CD4-positive, alpha-beta T cell treated with Interleukin-4 for 4 hours (primary cell): ENCODE data around the gene TM9SF2.

ENCODE experiments used
- DNase-seq: peaks from one replicate; pipeline ENCODE4 v3.0.0-alpha.2; 2020

Gene TM9SF2

DNA sequence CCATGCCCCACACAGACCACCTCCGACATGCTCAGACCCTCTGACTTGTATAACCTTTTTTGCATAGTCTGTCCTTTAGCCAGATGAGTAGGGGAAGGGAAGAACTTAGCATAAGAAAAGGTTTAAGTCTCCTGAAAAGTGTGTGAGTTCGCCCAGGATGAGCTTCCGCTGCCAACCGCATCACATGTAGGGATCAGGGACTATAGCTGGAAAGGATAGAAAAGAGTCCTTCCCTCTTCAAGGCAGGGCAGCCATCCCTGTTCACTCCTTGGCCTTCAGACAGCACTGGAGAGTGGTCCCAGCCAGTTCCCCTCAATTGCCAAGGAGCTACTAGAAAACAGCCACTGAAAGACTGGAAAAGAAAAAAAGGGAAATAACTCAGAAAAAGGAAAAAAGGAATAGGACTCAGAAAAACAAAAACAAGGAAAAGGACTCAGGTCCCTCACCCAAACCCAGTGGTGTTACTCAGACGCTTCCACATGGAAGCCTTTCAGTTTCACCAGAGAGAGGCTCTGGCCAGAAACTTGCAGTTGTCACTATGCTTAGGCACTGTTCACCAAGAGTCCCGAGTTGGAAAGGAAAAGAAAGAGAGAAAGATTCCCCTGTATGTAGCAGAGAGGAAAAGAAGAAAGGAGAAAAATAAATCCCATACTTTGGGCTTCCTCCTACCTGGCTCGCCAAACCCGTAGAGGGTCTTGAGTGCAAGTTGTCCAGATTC, 5.6 kb upstream of the TM9SF2 start:
- no peak for DNase-seq

DNA sequence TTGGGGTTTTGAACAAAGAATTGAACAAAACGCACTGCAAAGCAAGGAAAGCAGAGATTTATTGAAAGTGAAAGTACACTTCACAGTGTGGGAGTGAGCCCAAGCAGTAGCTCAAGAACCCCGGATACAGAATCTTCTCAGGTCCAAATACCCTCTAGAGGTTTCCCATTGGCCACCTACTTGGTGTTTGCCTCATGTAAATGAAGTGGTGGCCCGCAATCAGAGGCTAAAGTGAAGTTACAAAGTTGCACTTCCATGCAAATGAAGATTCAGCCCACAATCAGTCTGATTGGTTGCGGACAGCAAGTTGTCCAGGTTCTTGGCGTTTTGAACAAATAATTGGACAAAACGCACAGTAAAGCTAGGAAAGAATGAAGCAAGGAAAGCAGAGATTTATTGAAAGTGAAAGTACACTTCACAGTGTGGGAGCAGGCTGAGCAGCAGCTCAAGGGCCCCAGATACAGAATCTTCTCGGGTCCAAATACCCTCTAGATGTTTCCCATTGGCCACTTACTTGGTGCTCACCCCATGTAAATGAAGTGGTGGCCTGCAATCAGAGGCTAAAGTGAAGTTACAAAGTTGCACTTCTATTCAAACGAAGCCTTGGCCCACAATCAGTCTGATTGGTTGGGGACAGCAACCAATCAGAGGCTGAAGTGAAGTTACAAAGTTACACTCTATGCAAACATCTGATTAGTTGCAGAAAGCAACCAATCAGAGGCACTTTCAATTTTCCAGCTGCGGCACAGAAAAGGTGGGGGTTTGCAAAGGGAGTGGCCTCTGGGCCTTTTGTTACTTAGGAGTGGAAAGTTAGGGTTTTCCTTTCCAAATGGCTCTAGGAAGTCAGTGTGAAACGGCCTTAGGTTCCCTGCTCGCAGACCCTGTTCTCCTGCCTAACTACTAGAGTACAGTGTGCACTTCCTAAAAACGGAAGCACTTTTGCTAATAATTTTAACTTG, 4.8 kb upstream of the TM9SF2 start:
- DNase-seq, result peak; percentile 90

DNA sequence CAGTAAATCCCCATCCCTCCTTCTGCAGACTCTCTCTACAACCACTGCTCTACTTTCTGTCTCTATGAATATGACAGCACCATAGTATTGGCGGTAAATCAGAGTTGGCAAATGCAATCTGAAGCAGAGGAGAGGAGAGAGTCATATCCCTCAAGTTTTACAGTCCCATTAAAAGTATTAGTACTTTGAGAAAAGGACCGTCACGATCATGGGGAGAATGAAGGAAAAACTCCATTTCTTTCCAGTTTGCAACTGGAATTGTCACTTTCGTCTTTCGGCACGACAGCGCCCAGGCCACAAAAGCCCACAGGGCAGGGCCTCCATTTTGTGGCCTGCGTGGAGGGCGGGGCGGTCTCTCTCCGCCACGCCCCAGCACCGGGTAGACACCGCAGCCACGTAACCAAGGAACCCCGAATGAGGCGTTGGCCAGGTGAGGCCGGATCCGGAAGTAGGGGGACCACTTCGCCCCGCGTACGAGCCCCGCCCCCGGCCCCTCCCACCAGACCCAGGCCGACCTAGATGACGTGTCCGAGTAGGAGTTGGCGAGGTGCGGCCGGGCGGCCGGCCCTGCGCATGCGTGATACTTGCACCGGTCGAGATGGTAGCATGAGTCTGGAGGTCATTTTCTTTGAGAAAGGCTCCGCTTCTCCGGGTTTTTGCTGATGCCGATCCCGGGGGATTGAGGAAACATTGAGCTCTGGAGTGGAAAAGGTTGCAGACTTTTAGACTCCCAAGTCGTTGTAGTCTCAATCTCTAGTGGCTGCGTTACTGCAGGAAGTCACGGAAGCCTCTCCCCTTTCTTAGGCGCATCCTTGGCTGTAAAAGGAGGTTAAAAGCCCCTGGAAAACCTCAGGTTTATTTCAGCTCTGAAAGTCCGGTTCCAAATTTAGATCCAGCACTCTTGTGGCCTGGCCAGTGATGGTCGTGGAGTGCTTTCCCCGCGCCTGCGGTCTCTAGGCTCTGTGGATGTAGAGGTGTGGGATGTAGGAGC, 2.8 kb upstream of the TM9SF2 start:
- DNase-seq, result peak; percentile 98

DNA sequence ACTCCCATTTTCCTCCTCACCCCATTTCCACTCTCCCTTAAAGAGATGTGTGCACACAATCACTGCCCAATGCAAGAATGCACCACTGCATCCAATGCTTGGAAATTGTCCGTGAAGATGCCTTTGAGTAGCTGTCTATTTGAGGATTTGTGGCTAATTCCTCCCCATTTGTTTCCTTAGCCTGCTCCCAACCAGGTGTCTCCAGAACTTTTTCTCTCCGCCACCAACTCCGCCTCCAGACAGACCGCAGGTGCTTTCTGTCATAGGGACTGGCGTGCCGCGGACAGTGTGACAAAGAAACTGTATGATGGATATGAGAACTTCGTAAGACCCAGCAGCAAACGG, 461 bp upstream of the TM9SF2 start:
- DNase-seq, result no peak

DNA sequence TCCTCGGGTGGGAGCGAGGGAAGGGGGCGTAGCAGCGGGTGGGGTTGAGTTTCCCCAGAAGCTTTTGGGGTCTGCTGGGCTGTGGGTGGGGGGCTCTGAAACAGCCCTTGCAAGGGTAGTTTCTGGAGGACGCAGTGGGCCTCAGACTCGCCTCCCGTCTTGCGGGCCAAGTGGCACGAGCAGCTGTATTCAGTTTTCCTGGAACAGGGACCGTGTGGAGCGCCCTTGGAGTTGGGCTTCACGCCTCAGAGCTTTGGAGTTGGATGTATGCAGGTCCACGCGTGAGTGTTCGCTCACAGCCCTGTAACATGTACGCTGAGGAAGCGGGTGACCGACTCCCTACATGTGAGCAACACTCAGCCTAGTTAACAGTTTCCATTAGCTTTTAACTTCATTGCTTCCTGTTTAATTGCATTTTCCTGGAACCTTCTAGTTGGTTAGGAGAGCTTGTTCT, 603 bp downstream of the TM9SF2 start:
- peak; percentile 11 for DNase-seq

DNA sequence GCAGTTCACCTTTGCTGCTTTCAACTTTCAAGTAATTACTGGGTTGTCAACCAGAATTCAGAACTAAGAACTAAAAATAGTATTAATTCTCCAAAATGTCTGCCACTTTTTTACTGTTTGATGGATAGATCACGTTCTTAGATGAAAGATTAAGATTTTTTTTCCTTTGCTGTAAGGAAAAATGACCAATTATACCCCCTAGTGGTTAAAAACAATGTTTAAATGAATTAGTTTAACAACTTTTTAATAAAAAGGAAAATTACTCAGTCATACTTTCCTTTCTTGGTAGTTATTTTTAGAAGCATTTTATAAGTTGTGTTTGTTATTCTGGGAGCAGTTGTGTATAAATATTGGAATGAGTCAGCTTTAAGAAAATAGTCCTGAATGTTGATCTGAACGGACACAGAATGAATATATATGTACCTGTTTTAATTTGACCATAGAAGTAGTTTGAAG, 4.6 kb downstream of the TM9SF2 start:
- peak; percentile 25 for DNase-seq

DNA sequence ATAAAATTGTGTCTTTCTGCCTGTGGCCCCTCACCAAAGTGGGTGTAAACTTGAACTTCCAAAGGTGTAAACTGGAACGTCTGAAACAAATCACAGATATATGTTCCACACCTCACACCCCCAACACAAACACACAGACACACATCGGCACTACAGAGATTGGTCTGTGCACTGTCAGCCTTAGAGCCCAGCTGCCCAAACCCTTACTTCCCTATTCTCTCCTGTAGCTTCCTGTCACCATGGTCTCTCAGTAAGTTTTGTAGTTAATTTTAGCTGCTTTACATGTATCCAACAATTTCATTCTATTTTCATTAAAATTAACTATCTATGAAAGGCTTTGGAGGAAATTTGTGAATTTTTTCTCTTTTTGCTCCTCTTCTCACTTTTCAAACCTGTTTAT, 5.4 kb downstream of the TM9SF2 start:
- no peak for DNase-seq

DNA sequence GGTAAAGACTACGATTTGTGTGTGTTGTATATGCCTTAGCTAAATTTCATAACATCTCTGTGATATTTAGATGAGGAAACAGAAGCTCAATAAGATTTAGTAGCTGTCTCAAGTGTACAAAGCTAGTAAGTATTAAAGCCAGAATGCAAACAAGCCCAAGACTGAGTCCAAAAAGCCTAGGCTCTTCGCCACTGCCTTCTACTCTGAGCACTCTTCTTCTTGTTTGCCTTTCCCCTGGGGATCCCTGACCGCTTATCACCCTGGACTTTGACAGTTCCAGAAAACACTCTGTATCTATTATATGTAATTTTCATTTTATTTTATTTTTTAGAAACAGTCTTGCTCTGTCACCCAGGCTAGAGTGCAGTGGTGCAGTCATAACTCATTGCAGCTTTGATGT, 5.8 kb downstream of the TM9SF2 start:
- DNase-seq, result no peak

DNA sequence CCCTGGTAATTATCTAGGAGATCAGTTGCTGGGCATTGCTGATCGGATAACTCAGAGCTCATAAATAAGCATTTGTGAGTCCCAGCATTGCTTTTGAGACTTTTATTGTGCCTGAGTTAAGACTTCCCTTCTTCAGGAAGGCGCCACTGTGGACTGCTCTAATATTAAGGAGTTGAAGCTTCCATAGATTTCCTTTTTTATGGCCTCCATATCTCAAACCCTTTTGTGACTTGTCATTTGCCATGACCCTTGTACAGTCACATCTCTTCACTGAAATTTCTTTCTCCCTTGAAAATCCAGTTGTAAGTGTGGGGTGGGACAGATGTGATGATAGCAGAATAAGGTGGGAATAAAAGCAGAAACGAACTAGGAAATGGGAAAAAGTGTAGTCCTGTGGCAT, 6.3 kb downstream of the TM9SF2 start:
- no peak for DNase-seq

DNA sequence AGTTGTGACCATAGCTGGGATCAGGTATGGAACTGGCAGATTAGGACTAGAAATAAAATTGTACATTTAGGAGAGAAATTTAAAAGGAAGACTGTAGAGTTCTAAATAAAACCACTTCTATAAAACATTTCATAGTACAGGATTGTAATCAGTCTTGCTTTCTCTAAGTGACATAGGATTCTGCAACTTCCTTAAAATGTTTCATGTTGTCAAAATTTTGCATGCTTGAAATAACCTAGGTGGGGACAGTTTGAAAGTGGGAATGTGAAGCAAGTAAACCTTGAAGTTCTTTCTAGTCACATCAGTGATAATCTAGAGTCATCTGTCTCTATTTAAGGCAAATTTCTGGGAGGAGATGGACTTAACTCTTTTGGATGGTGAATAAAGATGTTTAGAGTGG, 6.7 kb downstream of the TM9SF2 start:
- DNase-seq, result no peak

DNA sequence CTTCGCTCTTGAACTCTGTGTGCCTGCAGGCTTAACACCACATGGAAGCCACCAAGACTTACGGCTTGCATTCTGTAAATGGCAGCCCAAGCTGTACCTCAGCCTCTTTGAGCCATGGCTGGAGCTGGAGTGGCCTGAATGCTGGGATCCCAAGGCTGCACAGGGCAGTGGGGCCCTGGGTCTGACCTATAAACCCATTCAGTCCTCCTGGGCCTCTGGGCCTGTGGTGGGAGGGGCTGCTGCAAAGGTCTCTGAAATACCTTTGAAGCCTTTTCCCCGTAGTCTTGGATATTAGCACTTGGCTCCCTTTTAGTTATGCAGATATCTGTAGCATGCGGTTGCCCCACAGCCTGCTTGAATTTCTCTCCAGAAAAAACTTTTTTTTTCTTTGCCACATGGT, 8.2 kb downstream of the TM9SF2 start:
- DNase-seq, result no peak

DNA sequence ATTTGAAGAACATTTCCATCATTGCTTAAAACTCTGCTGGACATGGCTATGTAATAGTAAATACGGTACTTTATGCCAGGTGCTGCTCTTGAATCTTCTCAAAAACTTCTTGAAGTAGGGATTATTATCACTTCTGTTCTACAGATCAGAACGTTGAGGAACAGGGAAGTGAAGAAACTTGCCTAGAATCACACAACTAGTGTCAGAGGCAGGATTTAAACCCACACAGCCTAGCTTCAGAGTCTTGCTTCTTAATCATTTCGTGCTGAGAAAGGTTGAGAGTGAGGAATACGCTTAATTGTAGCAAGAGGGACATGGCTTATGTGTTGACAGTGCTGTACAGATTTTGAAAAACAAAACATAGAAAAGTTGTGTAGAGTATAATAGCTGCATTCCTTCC, 13.5 kb downstream of the TM9SF2 start:
- no peak for DNase-seq

DNA sequence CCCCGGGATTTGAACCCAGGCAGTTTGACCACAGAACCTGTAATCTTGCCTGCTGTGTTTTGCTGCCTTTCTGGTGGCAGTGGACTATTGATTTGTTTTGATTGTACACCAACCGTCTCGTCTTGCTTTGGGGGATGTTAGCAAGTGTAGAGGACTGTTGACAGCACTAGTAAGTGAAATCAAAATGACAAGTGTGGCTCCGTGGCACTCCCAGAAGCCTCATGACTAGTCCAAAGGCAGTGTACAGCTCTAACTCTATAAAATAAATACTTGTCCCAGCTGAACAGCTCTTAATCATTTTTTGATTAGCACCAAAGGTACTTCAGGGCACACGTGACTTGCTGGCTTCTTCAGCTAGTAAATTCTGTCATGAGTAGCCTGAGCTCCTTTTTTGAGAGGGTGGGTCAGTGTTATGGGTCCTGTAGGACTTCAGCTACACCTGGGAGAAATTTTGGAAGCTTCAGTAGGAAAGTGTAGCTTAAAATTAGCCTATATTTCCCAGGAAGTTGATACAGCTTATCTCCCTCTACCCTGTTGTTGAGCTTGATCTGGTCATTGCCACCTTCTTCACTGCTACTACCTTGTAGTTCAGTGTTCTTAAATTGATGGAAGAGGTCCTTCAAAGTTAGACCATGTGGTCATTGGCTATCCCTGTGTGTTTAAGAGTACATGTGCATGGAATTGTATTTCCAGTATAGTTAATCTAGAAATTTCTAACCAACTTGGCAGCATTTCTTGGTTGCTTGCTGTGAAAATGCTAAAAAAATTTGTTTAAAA, 15.1 kb downstream of the TM9SF2 start:
- DNase-seq, result no peak

DNA sequence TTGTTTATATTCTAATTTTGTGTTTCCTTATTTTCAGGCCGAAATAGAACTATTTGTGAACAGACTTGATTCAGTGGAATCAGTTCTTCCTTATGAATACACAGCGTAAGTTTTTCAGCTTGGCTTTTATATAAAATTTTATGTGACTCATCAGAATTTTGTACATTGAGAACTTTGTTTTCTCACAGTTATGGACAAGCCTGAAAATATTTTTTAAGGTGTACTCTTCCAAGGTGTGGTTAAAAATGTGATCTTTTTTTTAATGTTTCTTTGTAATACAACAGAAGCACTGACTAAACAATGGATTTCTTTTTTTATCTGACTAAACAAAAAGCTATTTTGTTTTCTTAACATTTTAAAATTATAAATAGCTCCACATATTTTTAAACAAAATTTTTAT, 16.3 kb downstream of the TM9SF2 start:
- no peak for DNase-seq

DNA sequence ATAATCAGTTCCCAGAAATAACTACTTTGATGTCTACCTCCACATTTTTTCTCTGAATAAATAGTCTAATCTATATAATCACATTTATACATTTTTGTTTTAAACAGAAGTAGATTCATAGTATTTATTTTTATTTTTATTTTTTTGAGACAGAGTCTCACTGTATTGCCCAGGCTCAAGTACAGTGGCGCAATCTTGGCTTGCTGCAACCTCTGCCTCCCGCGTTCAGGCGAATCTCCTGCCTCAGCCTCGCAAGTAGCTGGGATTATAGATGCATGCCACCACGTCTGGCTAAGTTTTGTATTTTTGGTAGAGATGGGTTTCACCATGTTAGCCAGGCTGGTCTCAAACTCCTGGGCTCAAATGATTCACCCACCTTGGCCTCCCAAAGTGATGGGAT, 16.7 kb downstream of the TM9SF2 start:
- no peak for DNase-seq

DNA sequence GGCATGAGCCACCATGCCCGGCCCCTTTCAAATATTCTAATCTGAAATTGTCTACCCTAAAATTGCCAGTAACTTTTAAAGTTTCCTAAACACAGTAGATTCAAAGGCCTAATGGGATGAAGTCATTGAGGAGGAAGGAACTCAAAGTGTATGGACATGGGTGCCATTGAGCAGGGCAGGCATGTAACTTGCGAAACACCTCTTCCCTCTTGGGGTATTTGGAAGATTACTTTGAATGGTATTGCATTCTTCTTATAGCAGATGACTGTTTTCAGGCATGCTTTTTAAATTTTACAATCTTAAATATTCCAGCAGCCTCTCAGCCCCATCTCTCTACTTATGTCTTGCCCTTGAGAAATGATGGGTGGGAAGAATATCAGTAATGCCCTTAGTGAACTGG, 21.0 kb downstream of the TM9SF2 start:
- DNase-seq, result no peak

DNA sequence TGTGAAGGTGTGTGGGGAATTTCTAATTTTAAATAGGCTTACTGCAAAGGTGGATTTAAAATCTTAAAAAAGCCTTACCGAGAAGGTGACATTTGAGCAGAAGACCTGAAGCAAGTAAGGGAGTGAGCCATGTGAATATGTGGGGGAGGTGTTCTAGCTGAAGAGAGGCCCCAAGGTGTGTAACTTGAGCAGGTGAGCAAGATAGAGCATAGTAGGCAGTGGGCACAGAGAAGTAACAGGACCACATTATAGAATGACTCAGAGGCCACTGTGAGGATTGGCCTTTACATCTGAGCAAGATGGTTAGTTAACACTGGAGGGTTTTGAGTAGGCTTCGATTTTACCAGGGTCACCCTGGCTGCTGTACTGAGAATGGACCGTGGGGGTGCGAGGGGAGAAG, 22.6 kb downstream of the TM9SF2 start:
- DNase-seq, result no peak

DNA sequence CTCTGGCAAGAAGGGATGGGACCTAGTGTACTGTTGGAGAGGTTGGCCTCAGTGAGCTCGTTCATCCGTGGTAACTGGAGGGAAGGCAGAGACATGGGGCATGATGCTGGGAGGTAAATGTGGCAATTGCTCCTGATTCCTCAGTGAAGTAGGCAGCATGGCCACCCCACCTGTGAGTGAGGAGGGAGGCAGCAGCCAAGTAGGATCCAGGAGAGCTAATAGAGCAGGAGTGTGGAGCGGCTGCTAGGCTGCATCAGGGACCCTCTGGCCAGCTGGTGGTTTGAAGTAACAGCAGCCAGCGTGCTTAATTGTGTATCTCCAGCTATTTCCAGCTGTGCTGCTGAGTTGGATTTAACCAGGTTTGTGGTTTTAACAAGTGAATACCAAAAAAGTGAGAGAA, 24.7 kb downstream of the TM9SF2 start:
- DNase-seq, result no peak

DNA sequence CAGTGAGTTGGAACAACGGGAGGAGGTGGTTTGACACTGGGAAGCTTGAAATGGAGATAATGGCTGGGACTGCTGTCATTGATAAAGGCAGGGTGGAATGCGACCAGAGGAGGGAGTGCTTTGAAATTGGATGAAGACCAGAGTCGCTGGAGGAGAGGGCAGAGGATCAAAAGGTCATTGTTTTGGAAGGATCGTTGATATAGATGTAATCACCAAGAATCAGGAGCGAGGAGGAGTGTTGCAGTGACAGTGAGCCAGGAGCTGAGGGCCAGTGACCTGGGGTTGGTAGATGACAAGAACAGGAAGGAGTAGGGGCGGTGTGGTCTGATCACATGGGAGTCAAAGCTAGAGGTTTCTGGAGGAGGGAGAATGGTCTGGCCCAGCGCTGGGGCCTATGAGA, 25.3 kb downstream of the TM9SF2 start:
- DNase-seq, result no peak

DNA sequence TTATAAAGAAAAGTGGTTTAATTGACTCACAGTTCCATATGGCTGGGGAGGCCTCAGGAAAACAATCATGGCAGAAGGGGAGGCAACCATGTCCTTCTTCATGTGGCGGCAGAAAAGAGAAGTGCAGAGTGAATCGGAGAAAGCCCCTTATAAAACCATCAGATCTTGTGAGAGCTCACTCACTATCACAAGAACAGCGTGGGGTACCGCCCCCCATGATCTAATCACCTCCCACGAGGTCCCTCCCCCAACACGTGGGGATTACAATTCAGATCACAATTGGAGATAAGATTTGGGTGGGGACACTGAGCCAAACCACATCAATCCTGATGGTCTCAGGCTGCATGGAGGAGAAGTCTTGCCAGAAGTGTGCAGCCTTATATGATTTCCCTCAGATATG, 26.0 kb downstream of the TM9SF2 start:
- DNase-seq, result peak; percentile 32

DNA sequence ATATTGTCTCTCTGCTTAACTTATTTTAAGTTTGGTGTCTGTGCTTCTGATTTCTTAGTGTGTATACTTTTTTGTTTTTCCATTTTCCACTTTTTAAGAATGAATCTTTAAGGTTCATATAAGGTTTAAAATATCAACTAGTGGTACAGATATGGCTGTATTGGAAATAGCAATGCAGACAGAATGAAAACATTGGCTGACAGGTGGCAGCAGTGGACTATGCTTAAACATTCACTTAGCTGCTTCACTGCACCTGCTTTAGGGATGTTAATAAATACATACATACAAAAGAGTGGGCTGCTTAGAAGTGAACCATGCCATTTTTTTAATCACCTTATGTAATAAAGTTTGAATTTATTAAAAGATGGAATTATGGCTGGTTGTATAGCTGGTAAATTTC, 27.3 kb downstream of the TM9SF2 start:
- peak; percentile 50 for DNase-seq

DNA sequence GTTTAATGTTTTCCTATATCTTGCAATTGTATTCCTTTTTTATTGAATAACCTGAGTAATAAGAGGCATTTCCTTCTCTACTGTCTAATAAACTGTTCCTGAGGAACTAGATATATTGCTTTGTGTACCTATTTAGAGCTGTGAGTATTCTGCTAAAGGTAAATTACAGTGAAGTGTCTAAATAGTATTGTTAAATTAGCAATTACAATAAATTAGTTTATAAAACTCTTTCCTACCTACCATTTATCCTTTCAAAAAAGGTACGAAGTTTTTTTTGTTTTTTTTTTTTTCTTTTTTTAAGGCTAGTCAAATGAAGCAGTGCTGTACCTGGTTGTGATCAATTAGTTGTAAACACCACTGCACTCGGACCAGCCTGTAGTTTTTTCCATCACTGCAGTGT, 34.8 kb downstream of the TM9SF2 start:
- no peak for DNase-seq
